H1 (cell line): Measurements from ENCODE around the gene RBM18.

Source experiments
- CTCF ChIP-seq, 3 experiments: IDR thresholded peaks; 1 replicate in 2 of 3; 2 replicates in 1 of 3; pipeline versions ENCODE4 v1.5.1 to v1.6.1; 2011; ENCODE audit warnings: low read length in 3 of 3, mild to moderate bottlenecking in 3 of 3, inconsistent platforms in 2 of 3, low read depth in 1 of 3, moderate library complexity in 1 of 3; ENCODE audit not compliant: insufficient read depth in 1 of 3; ENCODE audit errors: control extremely low read depth in 1 of 3
- EGR1 ChIP-seq: IDR thresholded peaks from 2 replicates; pipeline ENCODE4 v1.6.1; 2011; ENCODE audit warnings: low read depth, low read length, borderline replicate concordance
- HDAC6 ChIP-seq: IDR thresholded peaks from one replicate; pipeline ENCODE4 v1.7.1; 2012; ENCODE audit warnings: low read depth, mild to moderate bottlenecking, inconsistent platforms, low read length, moderate library complexity
- MAFK ChIP-seq: IDR thresholded peaks from 2 replicates; pipeline ENCODE4 v1.6.1; 2012; ENCODE audit warnings: low read depth, mild to moderate bottlenecking, improper control_type of control experiment, low read length
- POLR2A ChIP-seq, 2 experiments: IDR thresholded peaks; 1 replicate in 1 of 2; 2 replicates in 1 of 2; pipeline ENCODE4 v1.6.1; 2011; ENCODE audit warnings: low read depth in 2 of 2, low read length in 2 of 2, mild to moderate bottlenecking in 2 of 2; ENCODE audit errors: control extremely low read depth in 1 of 2
- YY1 ChIP-seq: IDR thresholded peaks from 2 replicates; pipeline ENCODE4 v1.6.1; 2011; ENCODE audit warnings: low read depth, mild to moderate bottlenecking, low read length

- TF ChIP-seq YY1, result no peak
- no peak for TF ChIP-seq MAFK
- peak; percentile 47; the same call in 1 of the 2 replicates for TF ChIP-seq EGR1
- TF ChIP-seq CTCF (IDR thresholded peaks at IDR 0.05; ENCODE audit: control extremely low read depth in 1 of 3, insufficient read depth in 1 of 3, low read depth in 1 of 3, low read length in 3 of 3), result no peak
- TF ChIP-seq HDAC6, result no peak
- TF ChIP-seq POLR2A (IDR thresholded peaks at IDR 0.05; ENCODE audit: control extremely low read depth in 1 of 2, low read depth in 2 of 2, low read length in 2 of 2), result peak; percentile 74 to 93
Observed at GRCh38 chr9:122264360-122265148, at the start of gene RBM18, which contains the start of gene MRRF.
